ENCODE results near the gene MED31. TPM values are rescaled to one million over a fixed set of nuclear protein-coding genes. Genes with fewer than 3 reads are reported as not detected.

Gene MED31
- total and polyA plus RNA-seq, 2 of the 4 experiments (the other 2 are of a cell fraction), result 5.6 to 11.6 TPM

DNA sequence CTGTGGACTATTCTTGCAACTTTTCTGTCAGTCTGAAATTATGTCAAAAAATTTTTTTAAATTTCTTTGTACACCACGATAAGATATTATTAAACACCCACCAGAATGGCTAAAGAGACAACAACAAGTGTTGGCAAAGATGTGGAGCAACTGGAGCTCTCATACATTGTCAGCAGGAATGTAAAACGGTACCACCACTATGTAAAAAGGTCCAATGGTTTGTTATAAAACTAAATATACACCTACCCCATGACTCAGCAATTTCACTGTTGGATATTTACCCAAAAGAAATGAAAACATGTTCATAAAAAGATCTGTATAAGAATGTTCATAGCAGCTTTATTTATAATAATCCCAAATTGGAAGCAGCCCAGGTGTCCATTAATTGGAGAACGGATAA, 18.1 kb downstream of the MED31 start:
- H2AK9ac ChIP-seq (replicated peaks; ENCODE audit: low read depth, low read length, poor library complexity), result no peak overlapping the region
- no peak overlapping the region for H2BK15ac ChIP-seq (ENCODE audit: low read depth, low read length)
- peaks cover 16% of the 10 kb centered on the region for H3K36me3 ChIP-seq (ENCODE audit: control insufficient read depth, insufficient read depth, low read length)
- H3K27me3 ChIP-seq (ENCODE audit: control insufficient read depth, insufficient read depth, low read length), result no peaks in the 10 kb centered on the region
- H2BK5ac ChIP-seq (ENCODE audit: low read depth, low read length, poor library complexity, severe bottlenecking), result no peak overlapping the region
- H2AFZ ChIP-seq (replicated peaks; ENCODE audit: low read length, poor library complexity), result no peak overlapping the region
- POLR2A ChIA-PET (ENCODE audit: unreplicated experiment), result no interaction called here
- H2BK20ac ChIP-seq (ENCODE audit: low read depth, low read length), result no peak overlapping the region
- no CpG with 5 or more reads among the region's 3 CpGs for WGBS, 2 experiments (ENCODE audit: extremely low coverage in 2 of 2, insufficient read length in 1 of 2)
- H3K9ac ChIP-seq (ENCODE audit: low read depth, low read length), result no peak overlapping the region
- H3K23ac ChIP-seq (ENCODE audit: low read depth, low read length), result no peak overlapping the region
- H3K9me3 ChIP-seq (ENCODE audit: control insufficient read depth, insufficient read depth, low read length), result no peaks in the 10 kb centered on the region
- H4K5ac ChIP-seq (ENCODE audit: low read depth, low read length), result no peak overlapping the region
- no peak overlapping the region for H3K27ac ChIP-seq (ENCODE audit: insufficient read depth, low read length)
- no peak overlapping the region for H2BK120ac ChIP-seq (ENCODE audit: low read depth, low read length)
- dilution Hi-C loops (cut with HindIII; ENCODE audit: low sequenced_read_pairs, unreplicated experiment), result no loop called here
- intact Hi-C loops (cut with micrococcal nuclease), result no loop called here
- 0 out of 2 replicates have a peak, but pooled peaks cover 5% of the 10 kb centered on the region for H3K9me1 ChIP-seq (ENCODE audit: insufficient read depth, low read length)
- H4K8ac ChIP-seq (ENCODE audit: low read depth in 2 of 2, low read length in 2 of 2), result no peak overlapping the region
- no peak overlapping the region for H3K14ac ChIP-seq (replicated peaks; ENCODE audit: low read depth, low read length)
- no TSS peak for BruUV-seq (replicated peaks)
- no peaks in the 10 kb centered on the region for H4K20me1 ChIP-seq (ENCODE audit: insufficient read depth, low read length)
- no peak overlapping the region for H3K4ac ChIP-seq (ENCODE audit: low read depth, low read length)
- no peak overlapping the region for H3K56ac ChIP-seq (ENCODE audit: extremely low read depth, insufficient read depth, low read length)
- no peak for ATAC-seq (ENCODE audit: low read depth)
- no peak overlapping the region for H3K4me2 ChIP-seq (ENCODE audit: low read depth, low read length)
- TF ChIP-seq MAFK (IDR thresholded peaks at IDR 0.05; ENCODE audit: low read depth, low read length) (peak; percentile 78), NFE2L2 (IDR thresholded peaks at IDR 0.05; ENCODE audit: low read depth, low read length) (peak; percentile 95), SMC3 (IDR thresholded peaks at IDR 0.05; ENCODE audit: low read depth, low read length) (no peak)
- no peaks in the 10 kb centered on the region for H3K4me1 ChIP-seq (ENCODE audit: control insufficient read depth, insufficient read depth, low read length)
- DNase-seq, result no peak
- in situ Hi-C loops (cut with MboI; ENCODE audit: low sequenced_read_pairs), result no loop called here
- H3K4me3 ChIP-seq (ENCODE audit: insufficient read depth, low read depth, low read length), result no peak overlapping the region
- no peak overlapping the region for H3K18ac ChIP-seq (ENCODE audit: low read depth, low read length)
- H2AK5ac ChIP-seq (ENCODE audit: low read depth, low read length), result no peak overlapping the region
- no peak overlapping the region for H4K91ac ChIP-seq (ENCODE audit: insufficient read depth, low read depth, low read length)
- H3K79me1 ChIP-seq (ENCODE audit: low read depth in 1 of 2, low read length in 2 of 2), result peaks cover 12 to 54% of the 10 kb centered on the region in 2 experiments
- CTCF ChIA-PET, result no interaction called here
